Stimulated activated CD4-positive, alpha-beta T cell treated with anti-CD3 and anti-CD28 coated beads, Interleukin-4, amount 100 ng/mL, for 24 hours (primary cell): ENCODE results near the gene PLPP1.

Experiments
- DNase-seq: peaks from one replicate; pipeline ENCODE4 v3.0.0-alpha.2; 2020

Gene PLPP1

GRCh38 chr5:55402199-55402598 is 132.6 kb downstream of the PLPP1 start:
- DNase-seq: no peak

GRCh38 chr5:55393501-55394175 is 141.1 kb downstream of the PLPP1 start:
- DNase-seq: no peak

DNA sequence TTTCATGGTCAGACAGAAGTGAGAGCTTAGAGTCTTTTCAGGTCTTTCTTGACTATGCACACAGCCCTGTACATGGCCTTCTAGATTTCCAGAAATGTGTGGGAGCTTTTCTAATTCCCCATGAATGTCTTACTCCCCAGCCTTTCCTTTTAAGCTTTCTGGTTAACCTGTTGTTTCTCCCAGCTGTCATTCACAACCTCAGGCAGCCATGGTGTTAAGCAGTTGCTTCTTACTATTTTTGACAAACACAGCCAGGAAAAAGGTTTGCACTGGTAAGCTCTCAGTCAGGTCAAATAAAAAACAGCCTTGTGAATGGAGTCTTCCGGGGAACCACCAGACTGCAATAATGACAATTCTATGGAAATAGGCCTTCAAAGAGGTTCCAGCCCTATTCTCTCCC is 142.1 kb downstream of the PLPP1 start:
- DNase-seq: no peak

DNA sequence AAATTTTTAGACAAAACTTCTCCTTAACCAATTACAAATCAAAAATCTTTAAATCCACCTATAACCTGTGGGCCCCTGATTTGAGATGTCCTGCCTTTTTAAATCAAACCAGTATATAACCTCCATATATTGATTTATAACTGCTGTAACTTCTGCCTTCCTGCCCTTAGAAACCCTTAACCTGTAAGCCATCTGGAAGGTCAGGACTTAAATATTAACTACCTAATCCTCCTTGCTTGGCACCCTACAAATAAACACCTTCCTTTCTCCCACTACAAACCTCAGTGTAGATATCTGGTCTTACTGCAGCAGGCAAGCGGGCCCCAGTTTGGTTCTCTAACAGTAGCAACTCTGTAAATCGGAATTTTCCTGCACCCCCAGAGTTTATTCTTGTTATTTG is 143.1 kb downstream of the PLPP1 start:
- DNase-seq: no peak

DNA sequence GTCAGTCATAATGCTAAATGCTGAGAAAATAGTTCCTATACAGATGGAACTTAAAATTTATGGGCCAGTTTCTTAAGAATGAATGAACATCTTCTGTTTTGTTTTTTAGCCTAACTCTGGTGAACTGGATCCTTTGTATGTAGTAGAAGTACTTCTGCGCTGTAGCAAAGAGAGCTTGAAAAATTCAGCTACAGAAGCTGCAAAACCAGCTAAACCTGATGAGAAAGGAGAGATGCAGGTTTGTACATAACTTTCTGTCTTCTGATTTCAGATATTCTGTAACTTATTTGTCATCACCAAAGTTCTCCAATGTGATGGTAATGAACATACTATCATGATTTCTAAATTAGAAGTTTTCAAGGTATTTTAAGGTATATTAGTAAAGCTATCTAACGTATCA is 146.9 kb downstream of the PLPP1 start:
- DNase-seq: no peak

- no peak for DNase-seq
These were observed 148.4 kb downstream of the PLPP1 start for GRCh38 chr5:55386356-55386755.

GRCh38 chr5:55385846-55386245 is 148.9 kb downstream of the PLPP1 start:
- no peak for DNase-seq

- no peak for DNase-seq
These were observed 149.5 kb downstream of the PLPP1 start for GRCh38 chr5:55385227-55385626.

- DNase-seq: no peak
These were observed 150.7 kb downstream of the PLPP1 start for GRCh38 chr5:55384072-55384471.

- no peak for DNase-seq
These were observed 151.5 kb downstream of the PLPP1 start for GRCh38 chr5:55383254-55383653.

GRCh38 chr5:55377810-55378209 is 157.0 kb downstream of the PLPP1 start:
- DNase-seq: no peak
